ENCODE results near the gene RCE1.

The RCE1 gene

DNA sequence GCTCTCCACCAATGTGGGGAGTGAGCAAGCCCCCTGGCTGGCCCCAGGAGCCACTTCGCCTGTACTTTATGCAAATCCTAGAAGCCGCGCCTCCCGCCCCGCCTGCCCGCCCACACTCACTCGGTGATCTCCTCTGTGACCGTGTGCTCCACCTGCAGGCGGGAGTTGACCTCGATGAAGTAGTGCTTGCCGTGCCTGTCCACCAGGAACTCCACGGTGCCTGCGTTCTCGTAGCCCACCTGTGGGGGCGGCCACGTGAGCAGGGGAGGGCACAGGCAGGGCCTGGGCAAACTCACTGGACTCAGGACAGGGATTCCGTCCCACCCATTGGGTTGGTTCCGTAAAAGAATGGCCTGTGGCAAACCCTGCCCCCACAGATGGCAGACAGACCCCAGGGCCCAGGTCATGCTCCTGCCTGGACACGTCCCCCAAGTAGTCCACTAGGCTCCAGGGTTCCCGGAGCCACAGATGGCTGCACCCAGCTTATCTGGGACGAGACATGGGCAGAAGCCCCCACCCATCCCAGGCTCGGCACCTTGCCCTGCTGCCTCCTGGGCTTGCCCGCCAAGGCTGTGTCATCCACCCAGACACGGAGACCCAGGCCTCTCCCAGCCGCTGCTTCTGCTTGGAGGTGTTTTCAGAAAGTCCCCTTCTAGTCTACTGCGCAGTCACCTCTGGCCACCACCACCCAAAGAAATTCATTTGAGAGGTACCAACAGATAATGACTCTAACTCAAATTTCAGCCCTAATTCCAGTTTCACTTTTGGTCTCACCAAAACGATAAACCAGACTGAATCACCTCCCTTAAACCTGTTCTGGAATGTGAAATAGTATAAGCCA, 25.7 kb downstream of the RCE1 start:
- DNase-seq (ENCODE audit: low spot score) = peak; percentile 72

DNA sequence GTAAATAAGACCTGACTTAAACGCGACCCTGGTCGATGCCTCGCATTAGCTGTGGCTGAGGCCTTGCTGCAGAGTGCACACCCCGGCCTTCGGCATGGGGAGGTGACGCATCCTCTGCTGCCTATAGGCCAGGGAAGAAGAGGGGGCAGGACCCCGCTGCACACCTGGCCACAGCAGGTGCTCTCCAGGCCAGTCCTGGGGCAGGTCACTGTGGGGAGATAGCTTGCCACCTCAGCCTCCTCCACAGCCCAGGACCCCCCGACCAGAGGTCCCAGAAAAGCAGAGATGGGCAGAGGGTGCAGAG, 26.3 kb downstream of the RCE1 start:
- DNase-seq (ENCODE audit: low spot score) = no peak

DNA sequence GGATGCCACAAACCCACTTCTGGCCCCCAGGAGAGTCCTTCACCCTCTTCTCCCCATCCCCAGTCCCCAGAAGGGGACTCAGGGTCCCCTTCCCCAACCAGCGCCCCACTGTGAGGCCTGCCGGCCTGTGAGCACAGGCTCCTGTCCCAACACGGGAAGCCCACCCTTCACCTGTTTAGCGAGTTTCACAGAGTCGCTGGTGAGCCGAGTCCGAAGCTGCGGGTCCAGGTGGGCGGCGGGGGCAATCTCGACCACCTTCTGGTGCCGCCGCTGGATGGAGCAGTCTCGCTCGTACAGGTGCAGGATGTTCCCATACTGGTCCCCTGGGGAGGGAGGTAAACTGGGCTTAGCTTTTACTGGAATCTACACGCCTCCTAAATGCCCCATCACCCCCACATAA, 26.9 kb downstream of the RCE1 start:
- DNase-seq (ENCODE audit: low spot score) = no peak

DNA sequence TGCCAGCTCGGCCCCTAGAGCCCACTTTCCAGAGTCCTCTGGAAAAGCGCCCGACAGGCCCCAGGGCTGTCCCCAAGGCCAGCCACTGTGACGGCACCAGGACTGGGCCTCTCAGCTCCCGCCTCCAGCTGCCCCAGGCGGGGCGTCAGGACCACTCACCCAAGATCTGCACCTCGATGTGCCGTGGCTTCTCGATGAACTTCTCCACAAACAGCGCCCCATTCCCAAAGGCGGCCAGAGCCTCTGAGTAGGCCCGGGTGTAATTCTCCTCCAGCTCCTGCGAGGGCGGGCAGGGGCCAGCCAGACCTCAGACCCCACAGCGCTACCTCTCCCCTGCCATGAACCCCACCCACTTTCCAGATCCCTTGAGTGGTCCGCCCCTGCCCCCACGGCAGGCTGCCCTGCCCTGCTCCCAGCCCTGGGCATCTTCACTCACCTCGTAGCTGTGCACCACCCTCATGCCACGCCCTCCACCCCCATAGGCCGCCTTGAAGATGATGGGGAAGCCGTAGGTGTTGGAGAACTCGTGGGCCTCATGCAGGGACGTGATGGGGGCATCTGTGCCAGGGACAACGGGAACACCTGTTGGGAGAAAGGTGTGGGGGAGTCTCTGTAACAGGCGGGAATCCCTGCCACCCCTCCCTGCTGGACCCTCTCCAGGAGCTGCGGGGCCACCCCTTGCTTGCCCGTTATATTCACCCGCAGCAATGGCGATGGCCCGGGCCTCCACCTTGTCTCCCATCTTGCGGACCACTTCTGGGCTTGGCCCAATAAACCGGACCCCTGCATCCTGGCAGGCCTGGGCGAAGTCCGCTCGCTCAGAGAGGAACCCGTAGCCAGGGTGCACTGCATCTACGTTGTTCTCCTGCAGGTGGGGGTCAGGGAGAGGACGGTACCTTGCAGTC, 27.6 kb downstream of the RCE1 start:
- DNase-seq (ENCODE audit: low spot score) = no peak

DNA sequence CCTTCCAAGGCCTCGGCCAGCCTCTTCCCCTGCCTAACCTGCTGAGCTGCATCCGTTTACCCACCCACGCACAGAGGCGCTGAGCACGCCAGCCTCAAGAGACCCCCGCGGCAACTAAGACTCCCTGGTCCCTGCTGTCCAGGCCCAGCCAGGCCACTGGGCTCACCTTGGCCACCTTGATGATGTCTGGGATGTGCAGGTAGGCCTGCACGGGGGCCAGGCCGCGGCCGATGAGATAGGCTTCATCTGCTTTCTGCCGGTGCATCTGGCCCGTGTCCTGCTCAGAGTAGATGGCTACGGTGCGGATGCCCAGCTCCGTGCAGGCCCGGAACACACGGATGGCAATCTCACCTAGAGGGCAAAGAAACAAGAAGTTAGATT, 28.3 kb downstream of the RCE1 start:
- DNase-seq (ENCODE audit: low spot score) = no peak

DNA sequence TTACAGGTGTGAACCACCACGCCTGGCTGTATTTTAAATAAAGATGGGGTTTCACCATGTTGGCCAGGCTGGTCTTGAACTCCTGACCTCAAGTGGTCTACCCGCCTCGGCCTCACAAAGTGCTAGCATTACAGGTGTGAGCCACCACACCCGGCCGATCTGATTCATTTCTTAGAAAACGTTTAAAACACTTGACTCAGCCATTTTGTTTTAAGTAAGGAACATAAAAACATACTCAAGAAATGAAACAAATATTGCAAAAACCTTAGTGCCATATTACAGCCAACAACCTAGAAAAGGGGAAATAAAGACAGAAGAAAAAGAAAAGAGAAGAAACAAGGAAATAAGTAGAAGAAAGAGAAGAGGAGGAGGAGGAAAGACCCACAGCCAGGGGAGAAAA, 31.0 kb downstream of the RCE1 start:
- no peak for DNase-seq (ENCODE audit: low spot score)

DNA sequence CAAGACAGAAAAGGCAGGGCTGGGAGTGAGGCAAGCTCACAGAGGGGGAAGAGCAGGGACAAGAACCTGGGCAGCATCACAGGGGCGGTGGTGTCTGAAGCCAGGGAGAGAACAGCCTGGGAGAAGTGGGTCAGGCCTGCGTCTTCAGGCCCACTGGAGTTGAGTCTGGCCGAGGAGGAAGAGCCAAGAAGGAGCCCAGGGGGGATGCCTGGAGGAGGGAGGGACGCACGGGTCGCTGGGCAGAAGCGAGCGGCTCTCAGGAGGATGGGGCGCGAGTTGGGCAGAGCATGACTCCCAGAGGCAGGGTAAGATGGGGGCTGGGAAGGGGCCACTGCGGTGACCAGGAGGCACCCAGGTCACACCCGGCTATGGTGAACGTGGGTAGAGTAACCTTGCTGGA, 32.1 kb downstream of the RCE1 start:
- DNase-seq (ENCODE audit: low spot score) = no peak

DNA sequence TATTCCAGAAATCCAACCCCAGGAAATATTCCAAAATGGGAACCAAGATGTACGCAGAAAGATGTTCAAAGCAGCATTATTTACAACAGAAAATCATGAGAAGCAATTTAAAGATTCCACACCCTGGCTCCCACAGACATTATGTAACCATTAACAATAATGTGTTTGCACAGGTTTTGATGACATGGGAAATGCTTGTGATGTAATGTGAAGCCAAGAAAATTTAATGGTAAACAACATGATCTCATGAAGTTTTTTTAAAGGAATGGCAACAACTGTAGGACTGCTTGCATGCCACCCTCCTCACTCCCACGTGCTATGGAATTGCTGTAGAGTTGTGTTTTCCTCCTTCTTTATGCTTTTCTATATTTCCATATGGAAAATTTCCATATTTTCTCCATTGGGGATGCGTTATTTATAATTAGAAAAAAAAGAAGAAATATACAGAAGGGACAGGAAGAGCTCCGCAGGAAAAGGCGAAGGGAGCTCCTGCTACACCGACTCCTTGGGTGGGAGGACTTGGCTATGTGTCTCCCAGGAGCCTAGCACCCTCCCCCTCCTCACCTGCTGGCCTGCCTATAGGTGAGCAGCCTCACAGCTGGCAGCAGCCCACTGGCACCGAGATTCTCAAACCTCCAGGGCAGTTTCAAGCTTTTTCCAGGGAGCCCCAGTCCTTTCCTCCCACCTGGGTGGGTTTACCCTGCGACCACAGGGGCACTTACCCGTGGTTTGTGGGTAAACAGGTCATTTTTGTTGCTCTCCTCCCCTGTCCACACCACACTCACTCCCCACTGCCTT, 34.5 kb downstream of the RCE1 start:
- no peak for DNase-seq (ENCODE audit: low spot score)

DNA sequence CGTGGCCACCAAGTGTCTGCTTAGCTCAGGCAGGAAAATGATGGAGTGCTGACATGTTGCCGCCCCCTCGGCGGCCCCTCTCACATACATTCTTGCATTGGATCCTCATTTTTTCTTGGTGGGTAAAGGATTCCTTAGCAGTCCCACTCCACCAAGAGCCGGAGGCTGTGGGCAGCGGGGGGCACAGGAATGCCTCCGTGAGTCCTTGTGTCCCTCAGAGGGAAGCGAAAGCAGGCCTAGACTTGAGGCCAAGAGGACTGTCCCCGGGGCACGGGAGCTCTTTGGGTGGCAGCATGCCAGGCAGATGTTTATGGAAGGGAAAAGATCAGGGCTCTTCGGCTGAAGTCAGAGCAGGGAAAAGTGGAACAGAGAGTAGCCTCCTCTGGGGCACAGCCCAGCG, 35.2 kb downstream of the RCE1 start:
- DNase-seq (ENCODE audit: low spot score) = no peak

DNA sequence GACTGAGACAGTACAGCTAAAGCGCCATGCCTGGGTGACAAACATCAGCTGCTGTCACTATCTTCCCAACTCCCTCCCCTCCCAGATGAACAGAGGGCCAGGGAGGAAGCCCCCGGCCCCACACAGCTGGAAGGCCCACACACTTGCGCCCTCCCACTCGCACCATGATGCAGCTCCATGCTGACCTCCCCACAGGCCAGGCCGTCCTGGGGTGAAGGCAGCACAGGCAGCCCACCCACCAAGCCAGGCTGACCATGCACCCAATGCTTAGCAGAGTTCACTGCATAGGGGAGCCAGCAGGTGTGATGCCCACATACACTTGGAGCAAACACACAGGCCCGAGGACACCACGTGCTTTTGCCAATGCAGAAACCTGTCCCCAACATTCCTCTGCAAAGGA, 35.8 kb downstream of the RCE1 start:
- DNase-seq (ENCODE audit: low spot score) = no peak

DNA sequence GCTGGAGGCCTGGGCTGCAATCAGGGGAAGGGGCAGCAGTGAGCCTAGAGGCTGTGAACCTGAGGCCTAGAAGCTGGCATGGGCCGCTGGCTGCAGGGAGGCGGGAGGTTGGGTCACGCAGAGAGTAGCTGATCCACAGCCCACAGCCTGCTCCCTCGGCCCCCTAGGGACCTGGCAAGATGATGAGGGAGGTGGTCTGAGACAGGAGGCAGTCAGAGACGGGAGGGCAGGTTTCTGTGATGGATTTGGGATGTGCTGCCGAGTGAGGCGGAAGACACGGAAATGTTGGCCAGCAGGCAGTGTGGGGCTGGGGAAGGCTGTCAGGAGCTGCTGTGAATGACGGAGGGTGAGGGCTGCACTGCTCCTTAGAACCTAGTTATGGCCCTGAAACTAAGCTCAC, 36.3 kb downstream of the RCE1 start:
- no peak for DNase-seq (ENCODE audit: low spot score)

DNA sequence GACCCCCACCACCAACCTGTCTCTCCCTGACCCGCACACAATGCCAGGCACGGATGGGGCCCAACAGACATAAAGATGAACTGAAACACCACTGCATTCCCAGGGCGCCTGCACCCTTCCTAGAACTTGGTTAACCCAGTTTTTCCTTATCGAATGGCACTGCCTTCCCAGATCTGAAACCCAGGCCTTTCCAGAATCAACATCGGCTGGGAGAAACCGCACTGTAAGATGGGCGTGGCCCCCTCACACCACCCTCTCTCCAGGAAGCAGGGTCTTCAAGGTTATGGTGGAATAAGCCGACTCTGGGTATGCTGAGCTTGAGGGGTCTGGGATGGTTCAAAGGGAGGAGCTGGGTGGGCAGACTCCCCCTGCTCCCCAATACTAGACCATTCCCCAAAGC, 36.8 kb downstream of the RCE1 start:
- no peak for DNase-seq (ENCODE audit: low spot score)

DNA sequence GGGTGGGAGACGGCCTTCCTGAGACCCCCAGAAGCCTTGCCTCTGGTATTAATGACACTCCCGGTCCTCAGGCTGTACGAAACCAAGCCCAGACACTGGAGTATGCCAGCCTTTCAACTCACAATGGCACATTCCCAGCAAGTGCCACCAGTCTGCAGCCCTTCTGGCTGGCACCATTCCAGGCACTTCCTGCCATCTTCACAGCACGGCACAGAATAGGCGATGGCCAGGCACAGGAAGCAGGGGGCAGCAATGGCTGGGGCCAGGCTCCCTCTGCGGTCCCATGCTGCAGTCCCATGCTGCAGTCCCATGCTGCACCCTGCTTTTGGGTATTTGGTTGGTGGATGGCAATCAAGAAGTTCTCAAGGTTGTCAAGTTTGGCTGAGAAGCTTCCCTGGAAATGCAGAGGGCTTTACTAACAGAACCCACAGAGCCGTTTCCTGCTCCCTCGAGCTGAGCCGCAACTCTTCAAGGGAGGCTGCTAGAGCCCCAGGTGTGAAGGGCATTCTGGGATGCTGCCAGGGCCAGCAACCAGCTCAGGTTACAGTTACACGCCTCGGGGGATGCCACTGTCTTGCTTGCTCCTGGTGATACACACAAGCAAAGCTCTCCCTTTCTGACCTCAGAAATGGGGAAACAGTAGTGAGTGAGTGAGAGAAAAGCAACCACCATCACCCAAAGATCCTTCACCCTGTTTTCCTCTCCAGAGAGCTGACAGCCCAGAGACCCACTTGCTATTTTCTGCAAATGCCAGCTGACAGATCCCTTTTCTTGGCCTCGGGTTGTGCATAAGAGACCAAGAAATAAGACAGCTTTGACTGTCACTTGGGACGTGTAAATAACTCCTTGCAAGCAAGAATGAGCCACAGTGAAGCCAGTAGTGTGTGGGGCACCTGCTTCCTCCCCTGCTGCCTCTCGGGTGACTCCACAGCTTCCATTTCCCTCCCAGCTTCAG, 37.5 kb downstream of the RCE1 start:
- no peak for DNase-seq (ENCODE audit: low spot score)

DNA sequence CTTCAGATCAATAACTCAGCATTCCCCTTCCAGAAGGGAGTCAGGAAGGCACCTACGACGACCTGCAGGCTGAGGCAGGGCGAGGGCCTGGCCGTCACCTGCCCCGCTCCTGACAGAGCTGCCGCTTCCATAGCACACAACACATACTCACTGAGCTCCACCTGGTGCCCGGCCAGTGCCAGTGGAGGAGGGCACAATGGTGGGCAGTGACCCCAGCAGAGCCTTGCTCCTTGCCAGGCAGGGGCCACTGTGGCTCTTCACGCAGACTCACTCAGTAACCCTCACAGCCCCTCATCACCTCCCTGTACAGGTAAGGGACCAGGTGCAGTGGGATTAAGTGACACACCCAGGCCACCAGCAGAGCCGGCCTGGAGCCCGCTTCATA, 38.2 kb downstream of the RCE1 start:
- no peak for DNase-seq (ENCODE audit: low spot score)

DNA sequence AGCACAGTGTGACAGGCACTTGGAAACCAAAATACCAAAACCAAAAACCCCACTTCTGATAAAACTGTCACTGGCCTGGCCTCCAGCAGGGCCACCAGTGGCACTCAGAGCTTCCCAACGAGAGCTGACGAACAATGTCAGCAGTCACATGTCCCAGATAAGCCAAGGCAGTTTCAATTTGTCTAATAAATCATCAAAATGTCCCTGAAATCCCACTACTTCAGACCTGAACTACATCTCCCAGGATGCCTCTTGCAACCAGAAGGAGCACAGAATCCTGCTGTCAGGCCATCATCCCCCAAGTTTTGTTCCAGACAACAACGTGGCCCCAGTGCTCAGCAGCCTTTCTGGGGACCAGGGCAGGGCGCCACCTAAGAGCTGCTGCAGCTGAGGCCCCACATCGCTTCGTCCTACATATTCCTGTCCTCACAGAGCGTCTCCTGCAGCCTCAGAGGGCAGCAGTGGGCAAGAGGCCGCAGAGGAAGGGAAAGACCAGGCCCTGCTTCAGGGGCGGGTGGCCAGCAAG, 38.7 kb downstream of the RCE1 start:
- no peak for DNase-seq (ENCODE audit: low spot score)

DNA sequence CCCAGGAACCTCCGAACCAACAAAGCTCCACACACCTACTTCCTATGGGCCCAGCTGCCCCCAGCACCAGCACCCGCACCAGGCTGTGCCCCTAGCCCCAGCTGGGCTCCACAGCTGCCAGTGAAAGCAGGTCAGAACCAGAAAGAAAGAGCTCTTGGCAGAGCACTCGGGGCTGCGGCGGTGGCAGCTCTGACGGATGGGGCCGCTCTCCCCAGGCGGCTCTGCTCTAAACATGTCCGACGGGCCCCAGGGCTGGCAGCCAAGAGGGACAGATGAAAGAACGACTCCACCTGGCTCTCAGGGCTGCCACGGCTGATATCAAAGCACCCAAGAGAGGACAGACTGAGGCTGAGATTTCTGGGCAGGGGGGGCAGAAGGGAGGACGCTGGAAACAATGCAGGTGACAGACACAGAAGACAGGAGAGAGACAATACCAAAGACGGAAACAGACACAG, 39.3 kb downstream of the RCE1 start:
- DNase-seq (ENCODE audit: low spot score) = no peak

DNA sequence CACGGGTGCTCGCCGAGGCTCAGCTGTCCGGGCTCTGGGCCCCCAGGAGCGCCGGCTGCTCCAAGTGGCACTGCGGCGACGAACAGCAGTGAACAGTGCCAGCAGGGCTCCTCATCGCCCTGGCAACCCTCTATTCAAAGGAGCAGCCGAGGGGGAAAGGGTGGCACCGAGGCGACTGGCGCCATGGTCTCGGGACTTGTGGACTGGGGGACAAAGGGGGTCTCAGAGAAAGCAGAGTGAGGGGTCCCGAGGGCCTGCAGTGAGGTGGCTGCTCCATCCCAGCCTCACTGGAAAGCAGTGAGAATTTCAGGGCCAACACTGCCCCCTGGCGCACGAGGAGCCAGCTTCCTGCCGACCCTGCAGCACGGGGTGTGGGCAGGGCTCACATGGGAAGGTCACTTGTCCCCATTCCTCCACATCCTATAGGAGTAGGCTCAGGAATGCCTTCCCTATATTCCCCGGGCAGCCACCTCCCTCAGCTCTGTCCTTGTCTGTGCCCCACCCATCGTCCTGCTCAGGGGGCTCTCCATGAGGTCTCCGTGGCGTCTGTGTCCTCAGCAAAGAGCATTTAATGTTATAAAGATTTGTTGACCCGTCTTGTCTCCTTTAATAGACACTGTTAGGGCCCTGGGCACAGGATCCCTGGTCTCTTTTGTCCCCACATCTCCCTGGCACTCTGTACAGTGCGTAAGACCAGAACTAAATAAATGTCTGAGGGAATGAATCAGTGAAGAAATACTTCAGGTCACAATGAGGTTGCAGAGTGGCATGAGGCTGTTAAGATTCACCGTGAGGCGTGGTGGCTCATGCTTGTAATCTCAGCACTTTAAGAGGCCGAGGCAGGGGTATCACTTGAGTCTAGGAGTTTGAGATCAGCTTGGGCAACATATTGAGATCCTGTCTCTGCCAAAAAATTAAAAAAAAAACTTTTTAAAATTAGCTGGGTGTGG, 40.0 kb downstream of the RCE1 start:
- peak; percentile 37 for DNase-seq (ENCODE audit: low spot score)

DNA sequence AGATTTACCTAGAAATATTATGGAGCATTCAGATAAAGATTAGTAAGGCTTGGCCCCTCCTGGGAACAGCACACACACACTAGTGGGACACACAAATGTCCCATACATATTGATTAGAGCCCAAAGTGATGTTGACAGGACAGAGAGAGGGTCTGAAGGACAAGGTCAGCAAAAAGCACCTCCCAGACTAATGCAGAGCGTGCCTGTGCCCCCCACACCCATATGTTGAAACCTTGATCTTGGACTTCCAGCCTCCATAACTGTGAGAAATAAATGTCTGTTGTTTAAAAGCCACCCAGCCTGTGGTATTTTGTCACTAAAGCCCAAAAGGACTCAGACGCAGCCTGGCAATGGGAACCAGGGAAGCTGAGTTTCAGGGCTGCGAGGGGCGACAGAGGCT, 41.2 kb downstream of the RCE1 start:
- no peak for DNase-seq (ENCODE audit: low spot score)

DNA sequence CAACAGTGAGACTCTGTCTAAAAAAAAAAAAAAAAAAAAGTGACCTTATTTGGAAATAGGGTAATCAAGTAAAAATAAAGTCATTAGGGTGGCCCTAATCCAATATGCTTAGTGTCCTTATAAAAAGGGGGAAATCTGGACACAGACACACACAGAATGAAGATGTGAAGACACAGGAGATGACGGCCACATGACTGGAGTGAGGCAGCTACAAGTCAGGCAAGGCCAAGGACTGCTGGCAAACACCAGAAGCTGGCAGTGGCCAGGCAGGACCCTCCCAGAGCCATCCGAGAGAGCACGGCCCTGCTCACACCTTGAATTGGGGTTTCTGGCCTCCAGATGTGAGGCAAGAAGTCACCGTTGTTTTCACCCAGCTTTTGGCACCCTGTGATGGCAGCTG, 42.2 kb downstream of the RCE1 start:
- no peak for DNase-seq (ENCODE audit: low spot score)

DNA sequence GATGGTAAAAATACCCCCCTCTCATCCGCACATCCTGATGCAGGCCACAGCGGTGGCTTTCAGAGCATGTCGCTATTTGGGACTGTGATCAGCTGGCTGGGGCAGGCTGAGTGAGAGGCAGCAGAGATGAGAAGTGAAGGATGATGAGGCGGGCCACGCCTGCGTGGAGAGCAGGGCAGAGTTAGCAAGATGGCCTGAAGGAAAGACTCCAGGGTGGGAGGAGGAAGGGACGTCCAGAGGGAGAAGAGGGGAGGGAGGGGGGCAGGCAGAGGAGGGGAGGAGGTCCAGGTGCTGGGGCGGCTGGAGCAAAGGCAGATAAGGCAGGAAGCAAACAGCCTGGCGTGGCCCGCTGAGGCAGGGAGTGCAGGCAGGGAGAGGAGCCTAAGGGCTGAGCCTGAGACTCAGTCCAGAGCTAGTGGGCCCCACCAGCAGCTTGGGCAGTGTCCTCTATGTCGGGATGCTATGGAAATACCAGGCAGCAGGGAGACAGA, 42.8 kb downstream of the RCE1 start:
- DNase-seq (ENCODE audit: low spot score) = no peak
